ENCODE data around the gene TOR1AIP2.

- no peak for TF ChIP-seq PHF8 (conservative IDR thresholded peaks at IDR 0.05; ENCODE audit: low read depth, low read length)
- TF ChIP-seq CBX5 (IDR thresholded peaks at IDR 0.05; ENCODE audit: low read depth, low read length) = no peak
- TF ChIP-seq JUND (IDR thresholded peaks at IDR 0.05; ENCODE audit: low read length) = no peak
- no peak for TF ChIP-seq TCF12 (IDR thresholded peaks at IDR 0.05; ENCODE audit: low read depth, low read length)
- no peak for TF ChIP-seq SIX5 (IDR thresholded peaks at IDR 0.05; ENCODE audit: low read depth, low read length)
- TF ChIP-seq HDAC2 (IDR thresholded peaks at IDR 0.05; ENCODE audit: borderline replicate concordance in 1 of 2, low read depth in 2 of 2, low read length in 2 of 2) = no peak
- TF ChIP-seq CTCF (IDR thresholded peaks at IDR 0.05; ENCODE audit: control extremely low read depth in 1 of 3, insufficient read depth in 1 of 3, low read depth in 1 of 3, low read length in 3 of 3) = no peak
- no peak for TF ChIP-seq CHD2 (IDR thresholded peaks at IDR 0.05; ENCODE audit: low read length)
- no peak for TF ChIP-seq SIN3A (conservative IDR thresholded peaks at IDR 0.05 in 1 of 2, IDR thresholded peaks at IDR 0.05 in 1 of 2; ENCODE audit: low read depth in 1 of 2, low read length in 2 of 2)
- no peak for TF ChIP-seq EZH2 (IDR thresholded peaks at IDR 0.05; ENCODE audit: low read depth, low read length, severe bottlenecking)
- TF ChIP-seq TEAD4 (IDR thresholded peaks at IDR 0.05; ENCODE audit: low read depth, low read length) = no peak
- TF ChIP-seq SP1 (IDR thresholded peaks at IDR 0.05; ENCODE audit: low read depth, low read length) = no peak
- TF ChIP-seq KDM1A (IDR thresholded peaks at IDR 0.05; ENCODE audit: borderline replicate concordance, low read length) = no peak
Measured at GRCh38 chr1:179823693-179824092, 53.9 kb downstream of the TOR1AIP2 start.

Data from H1 (cell line).